Measurements from ENCODE around the gene MINK1. TPM values are rescaled to one million over a fixed set of nuclear protein-coding genes. Genes with fewer than 3 reads are reported as not detected.

The MINK1 gene
- total RNA-seq, 1 donor from 2014 or later = 111 TPM

GRCh38 chr17:4851084-4851483 lies 17.9 kb downstream of the MINK1 start:
- TF ChIP-seq, protein P1, sequence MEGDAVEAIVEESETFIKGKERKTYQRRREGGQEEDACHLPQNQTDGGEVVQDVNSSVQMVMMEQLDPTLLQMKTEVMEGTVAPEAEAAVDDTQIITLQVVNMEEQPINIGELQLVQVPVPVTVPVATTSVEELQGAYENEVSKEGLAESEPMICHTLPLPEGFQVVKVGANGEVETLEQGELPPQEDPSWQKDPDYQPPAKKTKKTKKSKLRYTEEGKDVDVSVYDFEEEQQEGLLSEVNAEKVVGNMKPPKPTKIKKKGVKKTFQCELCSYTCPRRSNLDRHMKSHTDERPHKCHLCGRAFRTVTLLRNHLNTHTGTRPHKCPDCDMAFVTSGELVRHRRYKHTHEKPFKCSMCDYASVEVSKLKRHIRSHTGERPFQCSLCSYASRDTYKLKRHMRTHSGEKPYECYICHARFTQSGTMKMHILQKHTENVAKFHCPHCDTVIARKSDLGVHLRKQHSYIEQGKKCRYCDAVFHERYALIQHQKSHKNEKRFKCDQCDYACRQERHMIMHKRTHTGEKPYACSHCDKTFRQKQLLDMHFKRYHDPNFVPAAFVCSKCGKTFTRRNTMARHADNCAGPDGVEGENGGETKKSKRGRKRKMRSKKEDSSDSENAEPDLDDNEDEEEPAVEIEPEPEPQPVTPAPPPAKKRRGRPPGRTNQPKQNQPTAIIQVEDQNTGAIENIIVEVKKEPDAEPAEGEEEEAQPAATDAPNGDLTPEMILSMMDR (conservative IDR thresholded peaks at IDR 0.05) = no peak
- H3K4me1 Mint-ChIP-seq (ENCODE audit: unreplicated experiment) = peaks cover 58% of the 10 kb centered on the region
- peak overlapping the region; percentile 55 for H3K4me3 Mint-ChIP-seq
- H3K27me3 Mint-ChIP-seq = no peaks in the 10 kb centered on the region
- H3K27ac Mint-ChIP-seq = peak overlapping the region; percentile 100
- DNase-seq (ENCODE audit: extremely low spot score, unreplicated experiment) = no peak
- H3K36me3 Mint-ChIP-seq = peaks cover 18% of the 10 kb centered on the region
- H3K9me3 Mint-ChIP-seq = no peaks in the 10 kb centered on the region

DNA sequence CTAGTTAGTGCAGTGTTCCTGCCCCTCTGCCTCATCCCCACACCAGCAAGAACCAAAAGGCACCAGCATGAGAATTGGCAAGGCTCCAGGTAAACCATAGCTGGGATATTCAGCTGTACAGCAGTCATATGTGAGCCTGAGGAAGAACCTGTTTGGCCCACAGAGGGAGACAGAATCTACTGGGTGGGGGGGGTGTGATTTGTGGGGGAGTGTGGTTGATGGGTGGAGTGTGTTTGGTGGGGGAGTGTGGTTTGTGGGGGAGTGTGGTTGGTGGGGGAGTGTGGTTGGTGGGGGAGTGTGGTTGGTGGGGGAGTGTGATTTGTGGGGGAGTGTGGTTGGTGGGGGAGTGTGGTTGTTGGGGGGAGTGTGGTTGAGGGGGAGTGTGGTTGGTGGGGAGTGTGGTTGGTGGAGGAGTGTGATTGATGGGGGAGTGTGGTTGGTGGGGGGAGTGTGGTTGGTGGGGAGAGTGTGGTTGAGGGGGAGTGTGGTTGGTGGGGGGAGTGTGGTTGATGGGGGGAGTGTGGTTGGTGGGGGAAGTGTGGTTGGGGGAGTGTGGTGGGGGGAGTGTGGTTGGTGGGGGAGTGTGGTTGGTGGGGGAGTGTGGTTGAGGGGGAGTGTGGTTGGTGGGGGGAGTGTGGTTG lies 19.5 kb downstream of the MINK1 start:
- Mint-ChIP-seq H3K4me3 (peak overlapping the region; percentile 59), H3K4me1 (ENCODE audit: unreplicated experiment) (peaks cover 60% of the 10 kb centered on the region), H3K36me3 (peaks cover 24% of the 10 kb centered on the region), H3K9me3 (no peaks in the 10 kb centered on the region), H3K27ac (peak overlapping the region; percentile 100), H3K27me3 (no peaks in the 10 kb centered on the region)
- TF ChIP-seq, protein P1 (conservative IDR thresholded peaks at IDR 0.05) = no peak
- DNase-seq (ENCODE audit: extremely low spot score, unreplicated experiment) = no peak

- Mint-ChIP-seq H3K4me3 (no peak overlapping the region), H3K9me3 (no peaks in the 10 kb centered on the region), H3K27ac (peak overlapping the region; percentile 97), H3K36me3 (peaks cover 25% of the 10 kb centered on the region), H3K27me3 (no peaks in the 10 kb centered on the region), H3K4me1 (ENCODE audit: unreplicated experiment) (peaks cover 61% of the 10 kb centered on the region)
- TF ChIP-seq, protein P1 (conservative IDR thresholded peaks at IDR 0.05) = no peak
- DNase-seq (ENCODE audit: extremely low spot score, unreplicated experiment) = no peak
Measured at GRCh38 chr17:4853208-4853671, 20.1 kb downstream of the MINK1 start.

- Mint-ChIP-seq H3K36me3 (peaks cover 25% of the 10 kb centered on the region), H3K4me1 (ENCODE audit: unreplicated experiment) (peaks cover 62% of the 10 kb centered on the region), H3K9me3 (no peaks in the 10 kb centered on the region), H3K4me3 (peak overlapping the region; percentile 66), H3K27me3 (no peaks in the 10 kb centered on the region), H3K27ac (peak overlapping the region; percentile 97)
- TF ChIP-seq, protein P1 (conservative IDR thresholded peaks at IDR 0.05) = no peak
- DNase-seq (ENCODE audit: extremely low spot score, unreplicated experiment) = no peak
Measured at GRCh38 chr17:4854111-4854681, 21.1 kb downstream of the MINK1 start.

DNA sequence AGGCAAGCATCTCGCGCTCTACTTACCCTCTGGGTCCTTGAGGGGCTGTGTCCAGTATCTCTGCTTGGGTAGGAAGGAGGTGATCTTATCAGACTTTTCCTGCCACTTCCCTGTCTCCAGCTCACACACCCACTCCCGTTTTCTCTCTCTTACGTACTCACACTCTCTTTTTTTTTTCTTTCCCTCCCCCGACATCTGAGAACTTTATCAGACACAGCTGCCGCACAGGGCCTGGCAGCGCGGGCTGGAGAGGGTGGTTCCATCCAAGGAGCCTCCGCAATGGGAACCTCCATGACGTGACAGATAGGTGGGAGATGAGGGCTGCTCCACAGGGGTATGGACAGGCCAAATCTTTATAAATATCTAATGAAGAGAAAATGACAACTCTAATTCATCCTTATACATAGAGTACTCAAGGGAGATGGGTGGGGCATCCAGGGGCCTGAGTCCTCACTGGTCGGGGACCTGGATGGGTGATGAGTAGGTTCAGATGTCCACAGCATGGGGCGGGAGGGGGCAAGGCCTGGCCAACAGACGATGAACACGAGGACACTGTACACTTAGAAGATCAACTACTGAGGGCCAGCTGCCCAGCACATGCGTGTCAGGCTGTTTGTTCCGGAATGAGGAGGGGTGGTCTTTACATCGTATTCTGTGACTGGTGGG lies 23.3 kb downstream of the MINK1 start:
- no peaks in the 10 kb centered on the region for H3K9me3 Mint-ChIP-seq
- DNase-seq (ENCODE audit: extremely low spot score, unreplicated experiment) = no peak
- H3K36me3 Mint-ChIP-seq = peaks cover 26% of the 10 kb centered on the region
- peaks cover 56% of the 10 kb centered on the region for H3K4me1 Mint-ChIP-seq (ENCODE audit: unreplicated experiment)
- no peaks in the 10 kb centered on the region for H3K27me3 Mint-ChIP-seq
- peak overlapping the region; percentile 86 for H3K27ac Mint-ChIP-seq
- TF ChIP-seq, protein P1 (conservative IDR thresholded peaks at IDR 0.05) = no peak
- H3K4me3 Mint-ChIP-seq = peak overlapping the region; percentile 37

All from type B pancreatic cell (in vitro differentiated cells).